Activated CD4-positive, alpha-beta T cell treated with anti-CD3 and anti-CD28 coated beads for 36 hours (primary cell): ENCODE data around the gene PWWP2A. TPM values are rescaled to one million over a fixed set of nuclear protein-coding genes. Genes with fewer than 3 reads are reported as not detected.
"Not testable (repeated sequence)": the region's sequence is repeated elsewhere in the genome, so short reads cannot be mapped to it uniquely, and the experiment has no call there.

Experiments
- ATAC-seq: fragments of 200-7000 bp; cut with Tn5 transposase; one replicate; pipeline ENCODE4 v1.10.0; 2021; ENCODE audit warnings: mild to moderate bottlenecking, moderate library complexity
- CTCF ChIA-PET: fragments of 350-600 bp; sonication (Branson Sonifier 250); formaldehyde crosslinking; loops from one replicate; lab custom pipeline; 2021; ENCODE audit warnings: antibody characterized with exemption; lab: Charles Lee
- POLR2A ChIA-PET: fragments of 350-600 bp; sonication (Branson Sonifier 250); formaldehyde crosslinking; loops from one replicate; lab custom pipeline; 2021; ENCODE audit warnings: antibody characterized with exemption, inconsistent platforms; lab: Charles Lee
- DNase-seq: peaks from one replicate; pipeline ENCODE4 v3.0.0-alpha.2; 2020
- H3K27ac Mint-ChIP-seq: one replicate; pipeline ENCODE4 v1.8.0; 2021; ENCODE audit warnings: mixed read lengths
- H3K27me3 Mint-ChIP-seq: one replicate; pipeline ENCODE4 v1.8.0; 2021; ENCODE audit warnings: mixed read lengths
- H3K36me3 Mint-ChIP-seq: one replicate; pipeline ENCODE4 v1.8.0; 2021; ENCODE audit warnings: low read depth, mixed read lengths
- H3K4me1 Mint-ChIP-seq: one replicate; pipeline ENCODE4 v1.8.0; 2021; ENCODE audit warnings: mixed read lengths
- H3K4me3 Mint-ChIP-seq: one replicate; pipeline ENCODE4 v1.8.0; 2021; ENCODE audit warnings: mild to moderate bottlenecking, moderate library complexity, mixed read lengths
- H3K9me3 Mint-ChIP-seq: one replicate; pipeline ENCODE4 v1.8.0; 2021; ENCODE audit warnings: low read depth, mixed read lengths
- intact Hi-C, 2 experiments: fragments of 100-400 bp; cut with DNase I in 1 of 2; cut with micrococcal nuclease in 1 of 2; formaldehyde crosslinking; loops; one replicate each; pipeline versions ENCODE4 v1.14.2 to v1.15.1; 2022 to 2024; cut with DNase I, micrococcal nuclease
- total RNA-seq, 2 experiments: library from RNA; stranded (reverse); gene quantifications; one replicate each; pipeline ENCODE4 v1.2.3, GENCODE V29; 2021

Gene PWWP2A
- total RNA-seq, 2 experiments from 2014 or later, result 14.7 to 24.3 TPM

- Mint-ChIP-seq H3K9me3 (no peaks in the 10 kb centered on the region), H3K4me3 (no peak overlapping the region), H3K27me3 (peaks cover 2% of the 10 kb centered on the region), H3K27ac (no peak overlapping the region), H3K36me3 (no peaks in the 10 kb centered on the region), H3K4me1 (no peaks in the 10 kb centered on the region)
- DNase-seq, result no peak
- CTCF ChIA-PET, result no interaction called here
- POLR2A ChIA-PET, result no interaction called here
- ATAC-seq, result no peak
- intact Hi-C loops, result no loop called here
These were observed 38.8 kb upstream of the PWWP2A start for GRCh38 chr5:160158087-160158486.

GRCh38 chr5:160155017-160155750, 35.9 kb upstream of the PWWP2A start:
- Mint-ChIP-seq H3K9me3 (no peaks in the 10 kb centered on the region), H3K4me3 (no peak overlapping the region), H3K27me3 (peaks cover 2% of the 10 kb centered on the region), H3K27ac (no peak overlapping the region), H3K4me1 (peaks cover 13% of the 10 kb centered on the region), H3K36me3 (no peaks in the 10 kb centered on the region)
- ChIA-PET CTCF (no interaction called here), POLR2A (no interaction called here)
- intact Hi-C loops, result no loop called here
- no peak for ATAC-seq
- no peak for DNase-seq

DNA sequence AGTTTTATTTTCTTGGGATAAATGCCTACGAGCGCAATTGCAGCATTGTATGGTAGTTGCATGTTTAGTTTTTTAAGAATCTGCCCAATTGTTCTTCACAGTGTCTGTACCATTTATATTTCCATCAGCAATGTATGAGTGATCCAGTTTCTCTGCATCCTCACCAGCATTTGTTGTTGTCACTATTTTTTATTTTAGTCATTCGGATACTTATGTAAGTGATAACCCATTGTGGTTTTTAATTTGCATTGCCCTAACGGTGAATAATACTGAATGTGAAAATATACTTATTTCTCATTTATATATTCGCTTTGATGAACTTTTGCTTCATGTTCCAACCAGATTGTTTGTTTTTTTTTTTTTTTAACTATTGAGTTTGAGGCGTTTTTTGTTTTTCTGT, 33.7 kb upstream of the PWWP2A start:
- intact Hi-C loops, result no loop called here

GRCh38 chr5:160152287-160152686, 33.0 kb upstream of the PWWP2A start:
- H3K36me3 Mint-ChIP-seq, result no peaks in the 10 kb centered on the region
- H3K4me1 Mint-ChIP-seq, result peaks cover 13% of the 10 kb centered on the region
- CTCF ChIA-PET, result no interaction called here
- no peaks in the 10 kb centered on the region for H3K9me3 Mint-ChIP-seq
- peak; percentile 65 for ATAC-seq
- intact Hi-C loops, result no loop called here
- DNase-seq, result no peak
- no peak overlapping the region for H3K4me3 Mint-ChIP-seq
- POLR2A ChIA-PET, result no interaction called here
- H3K27ac Mint-ChIP-seq, result no peak overlapping the region
- H3K27me3 Mint-ChIP-seq, result peaks cover 2% of the 10 kb centered on the region

More for the DNA sequence above, 33.7 kb upstream of the PWWP2A start:
- no peak for DNase-seq
- Mint-ChIP-seq H3K27ac (no peak overlapping the region), H3K9me3 (no peaks in the 10 kb centered on the region), H3K36me3 (no peaks in the 10 kb centered on the region), H3K4me1 (peaks cover 13% of the 10 kb centered on the region), H3K4me3 (no peak overlapping the region), H3K27me3 (peaks cover 2% of the 10 kb centered on the region)
- CTCF ChIA-PET, result no interaction called here
- POLR2A ChIA-PET, result no interaction called here
- ATAC-seq, result peak; percentile 49

GRCh38 chr5:160151017-160151416, 31.8 kb upstream of the PWWP2A start:
- ATAC-seq, result no peak
- no peak overlapping the region for H3K27ac Mint-ChIP-seq
- H3K9me3 Mint-ChIP-seq, result no peaks in the 10 kb centered on the region
- H3K4me1 Mint-ChIP-seq, result peaks cover 13% of the 10 kb centered on the region
- no peak for DNase-seq
- H3K27me3 Mint-ChIP-seq, result no peaks in the 10 kb centered on the region
- intact Hi-C loops, result no loop called here
- CTCF ChIA-PET, result no interaction called here
- no peak overlapping the region for H3K4me3 Mint-ChIP-seq
- POLR2A ChIA-PET, result no interaction called here
- H3K36me3 Mint-ChIP-seq, result no peaks in the 10 kb centered on the region

DNA sequence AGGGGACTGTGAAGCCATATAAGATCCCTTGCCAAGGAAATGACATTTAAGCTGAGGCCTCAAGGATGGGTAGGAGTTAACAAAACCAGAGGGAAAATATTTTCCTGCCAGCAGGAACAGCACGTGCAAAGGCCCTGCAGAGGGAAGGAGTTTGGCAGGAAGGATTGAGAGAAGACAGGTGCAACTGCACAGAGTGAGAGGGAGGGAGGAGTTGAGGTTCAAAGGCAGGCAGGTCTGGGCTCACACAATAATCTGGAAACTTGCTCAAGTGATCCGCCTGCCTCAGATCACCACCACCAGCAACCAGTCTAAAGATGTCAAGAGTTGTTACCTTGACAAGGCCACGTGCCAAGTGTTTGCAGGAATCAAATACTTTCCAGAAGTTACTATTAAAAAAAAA, 31.1 kb upstream of the PWWP2A start:
- POLR2A ChIA-PET, result no interaction called here

GRCh38 chr5:160144436-160144835, 25.2 kb upstream of the PWWP2A start:
- CTCF ChIA-PET, result not testable (repeated sequence)

More for the DNA sequence above, 31.1 kb upstream of the PWWP2A start:
- Mint-ChIP-seq H3K27me3 (no peaks in the 10 kb centered on the region), H3K27ac (no peak overlapping the region), H3K36me3 (no peaks in the 10 kb centered on the region), H3K4me1 (peaks cover 13% of the 10 kb centered on the region), H3K4me3 (no peak overlapping the region), H3K9me3 (no peaks in the 10 kb centered on the region)
- intact Hi-C loops, result no loop called here
- CTCF ChIA-PET, result interaction anchor here (1.3 kb wide), 1 partner anchor 93 kb away, joined by 3 read pairs; no protein-coding TSS in a partner anchor
- DNase-seq (no peak), ATAC-seq (no peak)

GRCh38 chr5:160134332-160134731, 15.1 kb upstream of the PWWP2A start:
- intact Hi-C loops, result no loop called here
- Mint-ChIP-seq H3K9me3 (no peaks in the 10 kb centered on the region), H3K4me1 (no peaks in the 10 kb centered on the region), H3K27me3 (no peaks in the 10 kb centered on the region), H3K36me3 (no peaks in the 10 kb centered on the region), H3K27ac (no peak overlapping the region), H3K4me3 (no peak overlapping the region)
- DNase-seq, result no peak
- CTCF ChIA-PET, result no interaction called here
- no peak for ATAC-seq
- POLR2A ChIA-PET, result no interaction called here

More at GRCh38 chr5:160144436-160144835, 25.2 kb upstream of the PWWP2A start:
- H3K4me3 Mint-ChIP-seq, H3K27ac Mint-ChIP-seq, DNase-seq, POLR2A ChIA-PET, ATAC-seq, H3K4me1 Mint-ChIP-seq, H3K9me3 Mint-ChIP-seq, intact Hi-C loops, H3K27me3 Mint-ChIP-seq, H3K36me3 Mint-ChIP-seq: not testable (repeated sequence)

- Mint-ChIP-seq H3K4me1 (no peaks in the 10 kb centered on the region), H3K9me3 (no peaks in the 10 kb centered on the region), H3K27ac (no peak overlapping the region), H3K36me3 (no peaks in the 10 kb centered on the region), H3K4me3 (no peak overlapping the region), H3K27me3 (no peaks in the 10 kb centered on the region)
- POLR2A ChIA-PET, result no interaction called here
- intact Hi-C loops, result no loop called here
- CTCF ChIA-PET, result no interaction called here
- DNase-seq (no peak), ATAC-seq (no peak)
These were observed 14.7 kb upstream of the PWWP2A start for GRCh38 chr5:160133918-160134304.

- no peak overlapping the region for H3K27ac Mint-ChIP-seq
- intact Hi-C loops, result no loop called here
- ATAC-seq (no peak), DNase-seq (no peak)
- H3K36me3 Mint-ChIP-seq, result no peaks in the 10 kb centered on the region
- no peaks in the 10 kb centered on the region for H3K9me3 Mint-ChIP-seq
- POLR2A ChIA-PET, result interaction anchor here (0.5 kb wide), 1 partner anchor 17 kb away, joined by 5 read pairs; no protein-coding TSS in a partner anchor
- no peak overlapping the region for H3K4me3 Mint-ChIP-seq
- no peaks in the 10 kb centered on the region for H3K4me1 Mint-ChIP-seq
- H3K27me3 Mint-ChIP-seq, result no peaks in the 10 kb centered on the region
- CTCF ChIA-PET, result no interaction called here
These were observed 14.0 kb upstream of the PWWP2A start for GRCh38 chr5:160133071-160133917.

DNA sequence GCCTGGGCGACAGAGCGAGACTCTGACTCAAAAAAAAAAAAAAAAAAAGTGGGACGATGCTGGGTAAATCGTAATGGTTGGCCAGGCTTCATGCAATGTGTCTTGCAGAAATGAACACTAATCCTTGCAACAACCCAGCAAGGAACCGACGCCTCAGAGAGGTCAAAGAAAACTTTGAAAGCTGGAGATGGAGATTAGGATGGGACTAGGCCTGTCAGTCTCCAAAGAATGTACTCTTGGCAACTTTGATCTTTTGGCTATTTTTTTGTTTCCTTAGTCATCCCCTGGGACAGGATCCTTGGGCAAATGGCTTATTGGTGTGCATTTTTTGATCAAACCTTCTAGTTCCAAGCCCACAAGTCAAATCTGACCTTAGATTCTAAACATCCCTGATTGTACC, 10.6 kb upstream of the PWWP2A start:
- no peaks in the 10 kb centered on the region for H3K27me3 Mint-ChIP-seq
- H3K27ac Mint-ChIP-seq, result no peak overlapping the region
- CTCF ChIA-PET, result interaction anchor here (0.8 kb wide), 1 partner anchor 20 kb away, joined by 3 read pairs; no protein-coding TSS in a partner anchor
- intact Hi-C loops, result no loop called here
- POLR2A ChIA-PET, result no interaction called here
- no peak overlapping the region for H3K4me3 Mint-ChIP-seq
- no peaks in the 10 kb centered on the region for H3K4me1 Mint-ChIP-seq
- no peak for ATAC-seq
- no peaks in the 10 kb centered on the region for H3K9me3 Mint-ChIP-seq
- no peak for DNase-seq
- no peaks in the 10 kb centered on the region for H3K36me3 Mint-ChIP-seq

DNA sequence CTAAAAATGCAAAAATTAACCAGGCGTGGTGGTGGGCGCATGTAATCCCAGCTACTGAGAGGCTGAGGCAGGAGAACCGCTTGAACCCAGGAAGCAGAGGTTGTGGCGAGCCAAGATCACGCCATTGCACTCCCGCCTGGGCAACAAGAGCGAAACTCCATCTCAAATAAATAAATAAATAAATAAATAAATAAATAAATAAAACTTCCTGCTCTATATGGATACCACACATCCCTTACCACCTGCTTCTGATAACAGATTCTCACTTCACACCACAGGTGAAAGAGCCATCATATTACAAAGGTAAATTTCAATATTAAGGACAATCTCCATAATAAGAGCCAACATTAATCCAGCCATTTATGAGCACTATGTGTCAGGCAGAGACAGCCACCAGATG, 9.4 kb upstream of the PWWP2A start:
- H3K4me1 Mint-ChIP-seq, result no peaks in the 10 kb centered on the region
- no peak for ATAC-seq

More for the DNA sequence above, 9.4 kb upstream of the PWWP2A start:
- Mint-ChIP-seq H3K4me3 (no peak overlapping the region), H3K27me3 (no peaks in the 10 kb centered on the region), H3K36me3 (no peaks in the 10 kb centered on the region), H3K9me3 (no peaks in the 10 kb centered on the region), H3K27ac (no peak overlapping the region)
- DNase-seq, result no peak
- POLR2A ChIA-PET, result no interaction called here
- intact Hi-C loops, result no loop called here
- CTCF ChIA-PET, result interaction anchor here (0.7 kb wide), 1 partner anchor 74 kb away, joined by 4 read pairs; no protein-coding TSS in a partner anchor
